GM08714 (cell line): ENCODE data around the gene PTPRN2.

Source experiments
- H3K4me3 ChIP-seq: fragments of 200-500 bp; sonication (Bioruptor generic); 2 replicates; pipeline ENCODE4 v1.5.1; 2014; ENCODE audit warnings: mild to moderate bottlenecking, low read length, inconsistent platforms
- ZNF274 ChIP-seq: IDR thresholded peaks from 2 replicates; pipeline ENCODE4 v1.6.1; 2012; ENCODE audit warnings: mild to moderate bottlenecking, low read depth, low read length

PTPRN2 gene

DNA sequence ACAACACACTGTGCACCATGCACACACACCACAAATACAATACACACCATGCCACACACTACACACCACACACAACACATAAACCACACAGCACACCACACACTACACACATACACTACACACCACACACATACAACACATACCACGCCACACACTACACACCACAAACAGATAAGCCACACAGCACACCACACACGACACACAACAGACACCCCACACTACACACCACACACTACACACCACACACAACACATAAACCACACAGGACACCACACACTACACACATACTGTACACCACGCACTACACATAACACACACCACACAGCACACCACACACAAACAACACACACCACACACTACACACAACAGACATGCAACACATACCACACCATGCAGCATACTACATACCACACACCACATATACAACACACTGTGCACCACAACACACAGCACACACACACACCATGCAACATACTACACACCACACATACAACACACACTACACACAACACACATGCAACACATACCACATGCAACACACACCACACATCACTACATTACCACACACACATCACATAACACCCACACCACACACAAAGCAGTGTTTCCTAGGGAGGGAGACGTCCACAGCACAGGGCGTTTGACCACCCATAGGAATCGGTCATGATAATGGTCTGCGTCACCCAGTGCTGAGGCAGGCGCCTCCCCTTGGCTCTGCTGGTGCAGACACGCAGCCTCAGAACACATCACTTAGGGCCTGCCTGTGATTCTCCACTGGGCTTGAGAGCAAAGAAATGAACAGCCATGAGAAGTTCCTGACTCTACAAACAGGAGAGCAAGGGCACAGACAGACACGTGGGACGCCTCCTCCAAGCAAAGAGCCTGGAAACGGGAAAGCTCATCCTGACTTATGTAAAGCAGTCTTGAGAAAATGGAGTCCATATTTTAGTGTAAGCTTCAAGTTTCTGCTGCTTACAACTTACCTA lies 458.3 kb downstream of the PTPRN2 start:
- no peak overlapping the region for H3K4me3 ChIP-seq
- TF ChIP-seq ZNF274, result no peak

DNA sequence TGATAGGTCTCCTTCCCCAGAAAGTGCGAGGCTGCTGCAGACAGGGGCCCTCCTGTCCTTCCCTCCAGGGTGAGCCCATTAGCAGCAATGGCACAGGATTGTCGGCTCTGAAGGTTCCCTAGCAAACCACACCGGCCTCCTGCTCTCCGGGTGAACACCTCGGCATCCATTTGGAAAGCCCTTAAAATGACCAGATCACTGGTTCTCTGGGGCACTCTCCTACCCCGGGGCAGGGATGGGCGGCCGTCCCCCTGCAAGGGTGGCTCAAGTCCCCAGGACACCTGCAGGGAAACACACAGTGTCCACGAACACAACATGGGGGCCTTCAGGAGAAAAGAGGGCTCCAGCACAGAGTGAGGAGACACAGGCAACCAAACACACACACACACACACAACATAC lies 459.1 kb downstream of the PTPRN2 start:
- TF ChIP-seq ZNF274, result no peak

DNA sequence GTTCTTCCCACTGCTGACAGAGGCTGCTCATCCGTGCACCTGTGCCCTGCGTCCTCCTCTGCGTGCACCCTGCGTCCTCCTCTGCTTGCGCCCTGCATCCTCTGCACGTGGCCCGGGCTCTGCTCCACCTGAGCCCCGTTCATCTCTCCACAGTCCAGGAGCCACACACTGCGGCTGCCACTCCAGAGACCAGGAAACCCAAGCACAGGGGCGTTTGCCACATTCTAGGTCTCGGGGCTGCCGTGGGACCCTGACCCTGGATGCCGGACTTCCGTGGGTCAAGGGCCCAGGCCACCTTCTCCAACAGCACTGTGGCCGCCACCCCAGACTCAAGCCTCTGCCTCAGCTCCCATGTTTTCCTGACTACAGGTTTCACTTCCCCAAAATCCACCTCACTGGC lies 460.4 kb downstream of the PTPRN2 start:
- TF ChIP-seq ZNF274, result no peak
- H3K4me3 ChIP-seq, result no peak overlapping the region

More for the DNA sequence above, 459.1 kb downstream of the PTPRN2 start:
- H3K4me3 ChIP-seq, result no peak overlapping the region

DNA sequence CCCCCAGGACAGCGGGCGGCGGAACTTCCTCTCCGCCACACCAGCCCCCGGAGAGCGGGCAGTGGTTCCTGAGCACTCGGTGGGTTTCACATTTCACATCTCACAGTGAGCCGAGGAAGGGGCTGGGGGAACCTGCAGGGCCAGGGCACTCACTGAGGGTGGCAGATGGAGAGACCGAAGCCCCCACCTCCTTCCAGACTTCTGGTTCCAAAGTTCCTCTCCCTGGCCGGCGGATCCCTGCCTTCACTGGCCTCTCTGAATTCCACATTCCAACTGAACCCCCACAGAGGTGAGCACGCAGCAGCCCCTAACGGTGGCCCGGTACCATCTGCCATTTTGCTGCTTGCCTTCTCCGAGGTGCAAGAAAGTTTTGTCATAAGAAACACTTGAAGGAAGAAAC lies 461.0 kb downstream of the PTPRN2 start:
- no peak for TF ChIP-seq ZNF274
- no peak overlapping the region for H3K4me3 ChIP-seq

DNA sequence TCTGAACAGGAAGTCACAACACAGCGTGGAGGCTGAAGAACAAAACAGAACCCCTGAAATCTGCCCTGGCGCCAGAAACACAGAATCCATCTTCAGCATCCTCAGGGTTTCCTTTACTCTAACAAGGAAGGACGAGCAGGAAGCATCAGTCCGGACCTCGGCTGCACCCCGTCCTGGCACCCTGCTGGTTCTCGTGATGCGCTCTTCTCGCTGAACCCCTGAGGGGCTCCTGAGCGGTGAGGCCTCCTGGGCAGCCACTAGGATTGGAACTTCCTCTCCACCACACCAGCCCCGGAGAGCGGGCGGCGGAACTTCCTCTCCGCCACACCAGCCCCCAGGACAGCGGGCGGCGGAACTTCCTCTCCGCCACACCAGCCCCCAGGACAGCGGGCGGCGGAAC lies 461.9 kb downstream of the PTPRN2 start:
- H3K4me3 ChIP-seq, result no peak overlapping the region
- no peak for TF ChIP-seq ZNF274

DNA sequence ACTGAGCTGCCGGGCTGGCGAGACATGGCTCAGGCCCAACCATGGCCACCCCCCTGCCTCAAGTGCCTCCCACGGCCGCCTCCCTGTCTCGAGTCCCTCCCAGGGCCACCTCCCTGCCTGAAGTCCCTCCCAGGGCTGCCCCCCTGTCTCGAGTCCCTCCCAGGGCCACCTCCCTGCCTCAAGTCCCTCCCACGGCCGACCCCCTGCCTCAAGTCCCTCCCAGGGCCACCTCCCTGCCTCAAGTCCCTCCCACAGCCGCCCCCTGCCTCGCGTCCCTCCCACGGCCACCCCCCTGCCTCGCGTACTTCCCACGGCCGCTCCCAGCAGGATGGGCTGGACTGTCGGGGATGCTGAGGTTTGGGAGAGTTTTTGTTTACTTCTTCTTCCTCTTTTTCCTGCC lies 462.5 kb downstream of the PTPRN2 start:
- H3K4me3 ChIP-seq, result no peak overlapping the region
- TF ChIP-seq ZNF274, result no peak

DNA sequence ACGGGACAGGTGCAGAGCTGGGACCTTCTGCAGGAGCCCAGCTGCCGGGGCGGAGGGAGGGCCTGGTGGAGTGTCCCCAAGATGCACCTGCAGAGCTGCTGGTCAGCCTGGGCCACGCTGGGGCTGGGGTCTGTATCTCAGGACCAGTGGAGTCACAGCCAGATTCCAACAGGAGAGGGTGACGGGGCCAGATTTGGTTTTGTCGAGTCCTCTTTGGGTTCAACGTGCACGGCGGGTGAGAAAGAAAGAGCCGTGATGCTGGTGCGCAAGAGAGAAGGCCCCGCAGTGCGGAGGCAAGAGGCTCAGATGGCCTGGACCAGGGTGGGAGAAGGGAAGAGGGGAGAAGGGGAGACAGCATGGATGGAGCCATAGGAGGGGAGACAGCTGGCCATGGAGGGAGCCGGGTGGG lies 462.9 kb downstream of the PTPRN2 start:
- no peak for TF ChIP-seq ZNF274
- H3K4me3 ChIP-seq, result no peak overlapping the region

DNA sequence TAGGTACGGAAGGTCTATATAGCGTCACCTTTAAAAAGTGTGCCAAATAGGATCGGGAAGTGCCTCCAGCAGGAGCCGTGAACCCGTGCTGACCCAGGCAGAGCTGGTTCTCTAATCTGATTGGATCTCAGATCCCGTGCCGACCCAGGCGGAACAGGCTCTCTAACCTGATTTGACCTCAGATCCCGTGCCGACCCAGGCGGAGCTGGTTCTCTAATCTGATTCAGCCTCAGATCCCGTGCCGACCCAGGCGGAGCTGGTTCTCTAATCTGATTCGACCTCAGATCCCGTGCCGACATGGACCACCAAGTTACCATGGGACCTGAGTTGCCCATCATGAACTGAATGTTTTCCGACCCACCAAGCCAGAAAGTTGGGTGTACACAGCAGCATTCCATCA lies 463.9 kb downstream of the PTPRN2 start:
- TF ChIP-seq ZNF274, result no peak
- no peak overlapping the region for H3K4me3 ChIP-seq

DNA sequence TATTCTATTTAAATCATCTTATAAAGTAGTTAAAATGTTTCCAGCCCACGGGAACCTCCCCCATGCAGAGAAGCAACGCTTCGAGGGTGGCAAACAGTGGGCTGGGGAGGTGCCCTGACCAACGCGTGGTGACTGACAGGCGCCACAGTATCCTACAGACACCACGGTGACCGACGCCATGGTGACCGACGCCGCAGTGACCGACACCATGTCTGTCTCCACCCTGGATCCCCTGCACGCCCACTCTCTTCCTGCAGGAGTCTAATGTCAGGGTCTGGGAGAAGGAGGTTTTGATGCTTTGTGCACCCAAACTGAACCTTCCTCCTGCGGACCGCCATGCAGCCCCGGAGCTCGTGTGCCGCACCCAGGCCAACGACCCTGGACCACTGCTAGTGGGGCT lies 464.4 kb downstream of the PTPRN2 start:
- no peak overlapping the region for H3K4me3 ChIP-seq
- TF ChIP-seq ZNF274, result no peak

DNA sequence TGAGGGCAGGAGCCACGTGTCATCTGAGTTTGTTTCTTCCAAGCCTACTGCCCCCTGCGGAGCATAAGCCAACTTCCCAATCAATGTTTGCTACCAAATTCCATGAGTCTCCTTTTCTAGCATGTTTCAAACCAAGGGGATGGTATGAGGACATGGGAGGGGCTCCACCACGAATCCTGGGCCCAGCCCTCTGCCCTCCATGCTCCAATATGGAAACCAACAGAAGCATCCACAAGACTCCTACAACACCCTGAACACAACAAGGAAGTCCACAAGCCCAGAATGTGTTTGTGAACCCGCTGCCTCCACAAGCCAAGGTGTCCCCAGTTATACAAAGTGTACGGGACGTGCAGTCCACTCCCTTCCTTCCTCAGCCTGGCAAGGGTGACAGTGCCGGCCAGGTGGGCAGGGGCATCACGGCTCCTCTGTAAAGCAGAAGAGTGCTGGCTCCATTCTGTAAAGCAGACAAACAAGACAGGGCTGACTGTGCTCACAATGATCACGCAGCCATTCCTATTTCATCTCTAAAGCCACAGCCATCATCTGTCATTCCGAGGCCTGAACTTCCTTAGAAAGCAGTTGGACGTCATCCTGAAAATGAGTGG lies 466.1 kb downstream of the PTPRN2 start:
- H3K4me3 ChIP-seq, result no peak overlapping the region
- no peak for TF ChIP-seq ZNF274

DNA sequence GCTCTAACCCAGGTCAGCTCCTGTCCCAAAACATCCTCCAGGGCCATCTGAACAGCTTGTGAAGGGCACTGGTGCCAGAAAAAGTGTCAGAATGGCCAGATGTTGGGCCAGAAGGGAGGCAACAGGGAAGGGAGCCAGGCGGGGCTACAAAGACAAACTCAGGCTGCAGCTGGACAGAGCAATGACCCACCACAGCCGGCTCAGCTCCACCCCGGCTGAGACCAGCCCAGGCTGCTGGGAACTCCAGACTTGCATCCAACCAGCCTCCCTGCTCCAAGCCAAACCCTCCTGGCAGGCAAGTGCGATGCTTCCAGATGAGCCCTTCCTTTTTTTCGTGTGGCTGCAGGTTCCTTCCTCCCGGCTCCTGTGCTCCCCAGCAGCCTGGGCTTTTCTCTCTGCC lies 466.9 kb downstream of the PTPRN2 start:
- no peak overlapping the region for H3K4me3 ChIP-seq
- no peak for TF ChIP-seq ZNF274

DNA sequence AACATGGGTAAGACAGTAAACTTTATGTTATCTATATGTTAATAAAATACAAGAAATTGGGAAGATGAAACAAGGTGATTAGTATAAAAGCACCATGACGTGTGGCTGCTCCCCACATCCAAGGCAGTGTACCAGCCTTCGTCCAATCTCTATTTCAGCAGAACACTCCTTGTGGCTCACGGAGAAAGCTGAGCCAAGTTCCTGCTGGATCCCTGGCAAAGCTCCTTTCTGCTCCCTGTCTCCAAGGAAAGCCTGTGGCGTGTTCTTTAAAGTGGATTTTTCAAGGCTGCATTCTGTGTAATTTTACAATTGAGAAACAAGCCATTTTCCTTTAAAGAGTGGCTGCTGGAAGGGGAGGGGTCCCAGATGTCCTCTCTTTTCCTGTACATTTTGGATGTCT lies 467.3 kb downstream of the PTPRN2 start:
- H3K4me3 ChIP-seq, result no peak overlapping the region
- TF ChIP-seq ZNF274, result no peak

DNA sequence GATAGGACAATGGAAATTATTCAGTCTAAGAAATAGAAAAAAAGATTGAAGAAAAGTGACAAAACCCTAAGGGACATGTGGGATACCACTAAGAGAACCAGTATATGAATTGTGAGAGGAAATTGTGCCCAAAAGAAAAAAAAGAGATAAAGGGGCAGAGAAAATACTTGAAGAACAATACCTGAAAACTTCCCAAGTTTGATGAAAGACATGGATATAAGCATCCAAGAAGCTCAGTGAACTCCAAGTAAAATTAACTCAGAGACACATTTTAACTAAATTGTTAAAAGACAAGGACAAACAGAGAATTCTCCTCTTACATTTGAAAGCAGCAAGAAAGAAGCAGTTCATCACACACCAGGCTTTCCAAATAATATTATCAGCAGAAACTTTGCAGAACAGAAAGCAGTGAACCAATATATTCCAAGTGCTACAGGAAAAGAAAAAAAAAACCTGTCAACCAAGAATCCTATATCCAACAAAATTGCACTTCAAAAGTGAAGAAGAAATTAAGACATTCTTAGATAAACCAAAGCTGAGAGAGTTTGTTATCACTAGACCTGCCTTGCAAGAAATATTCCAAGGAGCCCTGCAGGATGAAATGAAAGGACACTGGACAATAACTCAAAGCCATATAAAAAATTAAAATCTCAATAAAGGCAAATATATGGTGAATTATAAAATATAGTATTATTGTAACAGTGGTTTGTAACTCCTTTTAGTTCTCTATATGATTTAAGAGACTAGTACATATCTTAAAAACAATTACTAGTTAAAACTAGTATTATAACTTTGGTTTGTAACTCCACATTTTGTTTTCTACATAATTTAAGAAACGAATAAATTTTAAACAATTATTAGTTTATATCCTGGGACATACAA lies 470.0 kb downstream of the PTPRN2 start:
- H3K4me3 ChIP-seq, result no peak overlapping the region

DNA sequence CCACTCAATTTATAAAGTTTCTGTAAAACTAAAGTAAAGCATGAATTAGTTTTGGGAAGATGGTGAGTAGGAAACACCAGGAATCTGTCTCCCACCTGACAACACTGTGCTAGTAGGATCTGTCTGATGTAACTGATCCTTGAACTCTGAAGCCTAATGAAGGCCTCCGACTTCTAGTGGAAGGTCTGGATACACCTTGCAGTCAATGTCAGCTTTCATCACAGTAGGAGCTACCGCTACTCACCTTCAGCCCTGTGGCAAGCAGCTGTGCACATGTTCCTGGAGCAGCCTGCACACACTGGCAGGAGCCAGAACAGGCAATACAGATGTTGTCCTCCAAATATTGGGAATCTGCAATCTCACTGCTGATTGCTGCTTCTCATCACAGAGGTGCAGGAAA lies 471.4 kb downstream of the PTPRN2 start:
- no peak overlapping the region for H3K4me3 ChIP-seq
- no peak for TF ChIP-seq ZNF274

More for the DNA sequence above, 470.0 kb downstream of the PTPRN2 start:
- no peak for TF ChIP-seq ZNF274
